ENCODE data around the gene LIN7C.

GRCh38 chr11:27528712-27529111 lies 22.1 kb upstream of the LIN7C start:
- no peak for TF ChIP-seq CTCF (IDR thresholded peaks at IDR 0.05)
- TF ChIP-seq EZH2 (IDR thresholded peaks at IDR 0.05; ENCODE audit: borderline replicate concordance, insufficient read depth, low read depth, low read length, poor library complexity, severe bottlenecking), result no peak
